Fibroblast of lung (primary cell): Measurements from ENCODE around the gene FAM131A. TPM values are rescaled to one million over a fixed set of nuclear protein-coding genes. Genes with fewer than 3 reads are reported as not detected.

Experiments
- DNase-seq, 2 donors: peaks; one replicate each; pipeline versions ENCODE4 v3.0.0 to v3.0.0-alpha.2; 2010; ENCODE audit warnings: low read depth in 2 of 2
- H2AFZ ChIP-seq: 2 replicates; pipeline ENCODE4 v1.5.1; 2012; ENCODE audit warnings: low read length, control low read depth, inconsistent platforms
- H3K27ac ChIP-seq: 2 replicates; pipeline ENCODE4 v1.5.1; 2011; ENCODE audit warnings: low read length, control low read depth; ENCODE audit not compliant: insufficient read depth
- H3K27me3 ChIP-seq: 2 replicates; pipeline ENCODE4 v1.5.1; 2011; ENCODE audit warnings: mild to moderate bottlenecking, low read length; ENCODE audit not compliant: control insufficient read depth, insufficient read depth
- H3K36me3 ChIP-seq: 2 replicates; pipeline ENCODE4 v1.5.1; 2011; ENCODE audit warnings: low read length; ENCODE audit not compliant: control insufficient read depth, insufficient read depth
- H3K4me1 ChIP-seq: 2 replicates; pipeline ENCODE4 v1.5.1; 2011; ENCODE audit warnings: low read length; ENCODE audit not compliant: control insufficient read depth, insufficient read depth; ENCODE audit errors: extremely low read depth
- H3K4me2 ChIP-seq: 2 replicates; pipeline ENCODE4 v1.5.1; 2011; ENCODE audit warnings: low read length, control low read depth; ENCODE audit not compliant: insufficient read depth; ENCODE audit errors: extremely low read depth
- H3K4me3 ChIP-seq, 4 experiments: fragments of 200-600 bp in 1 of 4; sonication (generic) in 1 of 4; replicated peaks in 1 of 4; 2 replicates each; pipeline ENCODE4 v1.5.1; 2011 to 2016; ENCODE audit warnings: low read length in 4 of 4, low read depth in 3 of 4, mild to moderate bottlenecking in 3 of 4, control low read depth in 2 of 4, inconsistent platforms in 1 of 4, mixed read lengths in 1 of 4; ENCODE audit not compliant: insufficient read depth in 1 of 4; ENCODE audit errors: control extremely low read depth in 1 of 4
- H3K79me2 ChIP-seq: 2 replicates; pipeline ENCODE4 v1.5.1; 2012; ENCODE audit warnings: mild to moderate bottlenecking, low read length, inconsistent platforms; ENCODE audit not compliant: control insufficient read depth, insufficient read depth
- H3K9ac ChIP-seq: 2 replicates; pipeline ENCODE4 v1.5.1; 2011; ENCODE audit warnings: mild to moderate bottlenecking, low read length, control low read depth; ENCODE audit not compliant: insufficient read depth
- H3K9me3 ChIP-seq: 2 replicates; pipeline ENCODE4 v1.5.1; 2012; ENCODE audit warnings: low read depth, low read length; ENCODE audit not compliant: control insufficient read depth, insufficient read depth
- H4K20me1 ChIP-seq: 2 replicates; pipeline ENCODE4 v1.5.1; 2011; ENCODE audit warnings: low read length; ENCODE audit not compliant: control insufficient read depth, insufficient read depth; ENCODE audit errors: extremely low read depth
- EZH2 ChIP-seq: IDR thresholded peaks from 2 replicates; pipeline ENCODE4 v1.5.1; 2012; ENCODE audit warnings: low read length, control low read depth, mild to moderate bottlenecking; ENCODE audit errors: missing control alignments
- polyA plus RNA-seq, 2 donors: library from polyadenylated mRNA; depleted of rRNA in 1 of 2; stranded (reverse) in 1 of 2; unstranded in 1 of 2; fragments of >200 nt; gene quantifications; 2 replicates each; pipeline ENCODE4 v1.2.1, GENCODE V29; 2011 to 2012; ENCODE audit warnings: missing spikeins in 1 of 2
- total RNA-seq: library from RNA; depleted of rRNA; stranded (reverse); fragments of >200 nt; gene quantifications from 2 replicates; pipeline ENCODE4 v1.2.1, GENCODE V29; 2014
- TF ChIP-seq, protein P1 (sequence below), 2 donors: IDR thresholded peaks in 1 of 2; conservative IDR thresholded peaks in 1 of 2; 1 replicate in 1 of 2; 2 replicates in 1 of 2; pipeline ENCODE4 v1.5.1; 2011 to 2012; ENCODE audit warnings: low read length in 2 of 2, control low read depth in 1 of 2, inconsistent platforms in 1 of 2, low read depth in 1 of 2, mild to moderate bottlenecking in 1 of 2

The FAM131A gene
- total and polyA plus RNA-seq, 2 donors (not counting 1 experiment from before 2014, with no cell fraction given), result 9.3 to 22.3 TPM

DNA sequence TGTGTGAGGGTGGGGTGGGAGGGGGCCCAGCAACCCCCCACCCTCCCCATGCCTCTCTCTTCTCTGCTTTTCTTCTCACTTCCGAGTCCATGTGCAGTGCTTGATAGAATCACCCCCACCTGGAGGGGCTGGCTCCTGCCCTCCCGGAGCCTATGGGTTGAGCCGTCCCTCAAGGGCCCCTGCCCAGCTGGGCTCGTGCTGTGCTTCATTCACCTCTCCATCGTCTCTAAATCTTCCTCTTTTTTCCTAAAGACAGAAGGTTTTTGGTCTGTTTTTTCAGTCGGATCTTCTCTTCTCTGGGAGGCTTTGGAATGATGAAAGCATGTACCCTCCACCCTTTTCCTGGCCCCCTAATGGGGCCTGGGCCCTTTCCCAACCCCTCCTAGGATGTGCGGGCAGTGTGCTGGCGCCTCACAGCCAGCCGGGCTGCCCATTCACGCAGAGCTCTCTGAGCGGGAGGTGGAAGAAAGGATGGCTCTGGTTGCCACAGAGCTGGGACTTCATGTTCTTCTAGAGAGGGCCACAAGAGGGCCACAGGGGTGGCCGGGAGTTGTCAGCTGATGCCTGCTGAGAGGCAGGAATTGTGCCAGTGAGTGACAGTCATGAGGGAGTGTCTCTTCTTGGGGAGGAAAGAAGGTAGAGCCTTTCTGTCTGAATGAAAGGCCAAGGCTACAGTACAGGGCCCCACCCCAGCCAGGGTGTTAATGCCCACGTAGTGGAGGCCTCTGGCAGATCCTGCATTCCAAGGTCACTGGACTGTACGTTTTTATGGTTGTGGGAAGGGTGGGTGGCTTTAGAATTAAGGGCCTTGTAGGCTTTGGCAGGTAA is 8.1 kb downstream of the FAM131A start:
- no peaks in the 10 kb centered on the region for H3K27me3 ChIP-seq
- H3K4me3 ChIP-seq, result no peak overlapping the region
- no peak overlapping the region for H3K4me2 ChIP-seq
- peaks cover 2% of the 10 kb centered on the region for H3K36me3 ChIP-seq
- no peaks in the 10 kb centered on the region for H3K79me2 ChIP-seq
- peak; percentile 49 to 62 for DNase-seq
- no peak overlapping the region for H3K9ac ChIP-seq
- H4K20me1 ChIP-seq, result no peaks in the 10 kb centered on the region
- TF ChIP-seq EZH2, result no peak
- TF ChIP-seq, protein P1, sequence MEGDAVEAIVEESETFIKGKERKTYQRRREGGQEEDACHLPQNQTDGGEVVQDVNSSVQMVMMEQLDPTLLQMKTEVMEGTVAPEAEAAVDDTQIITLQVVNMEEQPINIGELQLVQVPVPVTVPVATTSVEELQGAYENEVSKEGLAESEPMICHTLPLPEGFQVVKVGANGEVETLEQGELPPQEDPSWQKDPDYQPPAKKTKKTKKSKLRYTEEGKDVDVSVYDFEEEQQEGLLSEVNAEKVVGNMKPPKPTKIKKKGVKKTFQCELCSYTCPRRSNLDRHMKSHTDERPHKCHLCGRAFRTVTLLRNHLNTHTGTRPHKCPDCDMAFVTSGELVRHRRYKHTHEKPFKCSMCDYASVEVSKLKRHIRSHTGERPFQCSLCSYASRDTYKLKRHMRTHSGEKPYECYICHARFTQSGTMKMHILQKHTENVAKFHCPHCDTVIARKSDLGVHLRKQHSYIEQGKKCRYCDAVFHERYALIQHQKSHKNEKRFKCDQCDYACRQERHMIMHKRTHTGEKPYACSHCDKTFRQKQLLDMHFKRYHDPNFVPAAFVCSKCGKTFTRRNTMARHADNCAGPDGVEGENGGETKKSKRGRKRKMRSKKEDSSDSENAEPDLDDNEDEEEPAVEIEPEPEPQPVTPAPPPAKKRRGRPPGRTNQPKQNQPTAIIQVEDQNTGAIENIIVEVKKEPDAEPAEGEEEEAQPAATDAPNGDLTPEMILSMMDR (conservative IDR thresholded peaks at IDR 0.05 in 1 of 2, IDR thresholded peaks at IDR 0.05 in 1 of 2; ENCODE audit: low read depth in 1 of 2, low read length in 2 of 2), result peak; percentile 24 to 54
- no peak overlapping the region for H3K27ac ChIP-seq
- H3K4me1 ChIP-seq, result peaks cover 3% of the 10 kb centered on the region
- H3K9me3 ChIP-seq, result no peaks in the 10 kb centered on the region
- no peak overlapping the region for H2AFZ ChIP-seq

DNA sequence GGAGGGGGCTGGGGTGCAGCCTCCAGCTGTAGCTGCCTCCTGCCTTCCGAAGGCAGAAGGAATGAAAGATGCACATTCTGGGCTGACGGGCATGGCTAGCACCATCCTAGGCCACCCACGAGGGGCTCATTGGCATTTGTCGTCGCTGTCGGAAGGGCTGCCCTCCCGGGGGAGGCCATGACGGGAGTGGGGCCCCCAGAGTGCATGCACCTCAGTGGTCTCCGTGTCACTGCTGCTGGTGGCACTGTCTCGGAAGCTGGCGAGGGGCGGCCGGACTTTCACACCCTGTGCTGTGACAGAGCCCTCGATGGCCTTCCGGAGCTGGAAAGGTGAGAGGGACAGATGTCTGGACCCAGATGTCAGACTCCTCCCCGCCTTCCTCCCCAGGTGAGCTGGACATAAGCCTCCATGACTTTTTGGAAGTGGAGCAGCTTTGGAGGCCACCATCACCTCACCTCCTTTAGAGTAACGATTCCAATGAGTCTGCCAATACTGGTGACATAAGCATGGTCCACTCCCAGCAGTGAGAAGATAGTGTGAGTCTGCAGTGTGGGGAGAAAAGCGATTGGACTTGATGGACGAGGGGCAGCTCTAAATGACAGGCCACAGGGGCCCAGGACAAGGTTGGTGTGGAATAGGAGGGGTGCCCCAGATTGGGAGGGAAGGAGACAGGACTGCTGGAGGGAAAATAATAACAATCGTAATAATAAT is 9.2 kb downstream of the FAM131A start:
- H3K79me2 ChIP-seq, result no peaks in the 10 kb centered on the region
- no peak overlapping the region for H3K4me2 ChIP-seq
- TF ChIP-seq, protein P1 (conservative IDR thresholded peaks at IDR 0.05 in 1 of 2, IDR thresholded peaks at IDR 0.05 in 1 of 2; ENCODE audit: low read depth in 1 of 2, low read length in 2 of 2), result no peak
- no peak for TF ChIP-seq EZH2
- peaks cover 4% of the 10 kb centered on the region for H3K36me3 ChIP-seq
- H4K20me1 ChIP-seq, result no peaks in the 10 kb centered on the region
- H3K9me3 ChIP-seq, result no peaks in the 10 kb centered on the region
- no peak overlapping the region for H3K4me3 ChIP-seq
- H2AFZ ChIP-seq, result no peak overlapping the region
- peaks cover 2% of the 10 kb centered on the region for H3K4me1 ChIP-seq
- no peak overlapping the region for H3K27ac ChIP-seq
- no peak for DNase-seq
- no peaks in the 10 kb centered on the region for H3K27me3 ChIP-seq
- H3K9ac ChIP-seq, result no peak overlapping the region

DNA sequence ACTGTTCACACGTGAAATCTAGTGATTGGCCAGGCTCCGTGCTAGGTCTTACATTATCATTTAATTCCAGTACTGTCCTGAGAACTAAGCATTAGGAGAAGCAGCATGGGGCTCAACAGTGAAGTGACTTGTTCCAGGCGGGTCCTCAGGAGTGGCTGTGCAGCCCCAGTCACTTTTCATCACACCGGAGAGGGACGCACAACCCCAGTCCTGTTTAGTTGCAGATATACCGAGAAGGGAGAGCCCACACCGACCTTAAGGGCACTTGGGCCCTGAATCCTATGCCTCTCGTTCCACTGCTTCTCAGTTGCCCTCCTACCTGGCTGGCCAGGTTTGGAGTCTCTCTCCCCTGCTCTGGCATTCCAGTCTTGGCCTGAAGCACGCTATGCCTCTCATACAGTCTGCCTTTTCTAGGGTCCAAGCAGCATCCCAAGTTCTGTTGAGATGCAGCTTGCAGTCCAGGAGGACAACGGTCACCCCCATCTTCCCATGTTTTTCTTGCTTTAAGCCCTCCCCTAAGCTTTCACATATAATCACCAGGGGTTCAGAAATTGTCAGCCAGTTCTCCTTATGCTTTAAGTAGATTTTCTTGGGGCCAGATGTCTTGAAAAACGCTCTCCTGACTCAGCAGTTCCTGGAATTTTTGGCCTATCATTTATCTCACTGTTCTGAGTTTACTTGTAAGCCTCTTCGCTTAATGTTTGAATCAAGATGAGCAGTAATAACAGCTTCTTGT is 10.1 kb downstream of the FAM131A start:
- peak; percentile 42 to 54 for DNase-seq
- H3K9ac ChIP-seq, result no peak overlapping the region

More for the DNA sequence above, 10.1 kb downstream of the FAM131A start:
- no peaks in the 10 kb centered on the region for H3K27me3 ChIP-seq
- H4K20me1 ChIP-seq, result no peaks in the 10 kb centered on the region
- TF ChIP-seq, protein P1 (conservative IDR thresholded peaks at IDR 0.05 in 1 of 2, IDR thresholded peaks at IDR 0.05 in 1 of 2; ENCODE audit: low read depth in 1 of 2, low read length in 2 of 2), result no peak
- TF ChIP-seq EZH2, result no peak
- no peak overlapping the region for H3K27ac ChIP-seq
- H3K4me3 ChIP-seq, result no peak overlapping the region
- H3K79me2 ChIP-seq, result no peaks in the 10 kb centered on the region
- H3K4me1 ChIP-seq, result peaks cover 2% of the 10 kb centered on the region
- no peak overlapping the region for H2AFZ ChIP-seq
- no peak overlapping the region for H3K4me2 ChIP-seq
- H3K36me3 ChIP-seq, result peaks cover 6% of the 10 kb centered on the region
- no peaks in the 10 kb centered on the region for H3K9me3 ChIP-seq
